SU-DHL-6 (cell line): ENCODE results near the gene CYTH4.

Experiments
- EZH2phosphoT487 ChIP-seq: fragments of 200-600 bp; sonication (generic), shearing (Covaris generic); conservative IDR thresholded peaks from 2 replicates; pipeline ENCODE4 v1.6.1; 2018; ENCODE audit warnings: mild to moderate bottlenecking, antibody characterized with exemption, low read length, moderate library complexity, mixed read lengths
- TF ChIP-seq, protein P1 (sequence below): fragments of 200-600 bp; sonication (generic); IDR thresholded peaks from one replicate; pipeline ENCODE4 v1.5.1; 2017; ENCODE audit warnings: antibody characterized with exemption, mild to moderate bottlenecking, low read length, moderate library complexity; ENCODE audit not compliant: insufficient read depth, poor library complexity, severe bottlenecking

DNA sequence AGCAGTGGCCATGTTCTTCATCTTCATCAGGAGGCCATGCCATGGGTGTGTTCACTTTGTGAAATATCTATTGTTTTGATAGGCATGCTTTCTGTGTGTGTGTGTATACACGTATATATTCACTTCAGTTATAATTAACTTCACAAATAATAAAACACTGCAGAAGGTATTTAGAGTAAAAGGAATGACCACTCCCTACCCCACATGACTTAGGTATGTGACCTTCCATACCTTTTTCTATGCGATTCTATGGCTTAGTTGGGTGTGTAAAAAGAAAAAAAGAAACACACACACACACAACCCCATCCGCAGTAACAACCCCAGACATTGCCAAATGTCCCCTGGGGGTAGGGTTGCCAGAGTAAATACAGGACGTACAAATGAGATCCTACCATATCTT, 72.0 kb downstream of the CYTH4 start:
- TF ChIP-seq, protein P1, sequence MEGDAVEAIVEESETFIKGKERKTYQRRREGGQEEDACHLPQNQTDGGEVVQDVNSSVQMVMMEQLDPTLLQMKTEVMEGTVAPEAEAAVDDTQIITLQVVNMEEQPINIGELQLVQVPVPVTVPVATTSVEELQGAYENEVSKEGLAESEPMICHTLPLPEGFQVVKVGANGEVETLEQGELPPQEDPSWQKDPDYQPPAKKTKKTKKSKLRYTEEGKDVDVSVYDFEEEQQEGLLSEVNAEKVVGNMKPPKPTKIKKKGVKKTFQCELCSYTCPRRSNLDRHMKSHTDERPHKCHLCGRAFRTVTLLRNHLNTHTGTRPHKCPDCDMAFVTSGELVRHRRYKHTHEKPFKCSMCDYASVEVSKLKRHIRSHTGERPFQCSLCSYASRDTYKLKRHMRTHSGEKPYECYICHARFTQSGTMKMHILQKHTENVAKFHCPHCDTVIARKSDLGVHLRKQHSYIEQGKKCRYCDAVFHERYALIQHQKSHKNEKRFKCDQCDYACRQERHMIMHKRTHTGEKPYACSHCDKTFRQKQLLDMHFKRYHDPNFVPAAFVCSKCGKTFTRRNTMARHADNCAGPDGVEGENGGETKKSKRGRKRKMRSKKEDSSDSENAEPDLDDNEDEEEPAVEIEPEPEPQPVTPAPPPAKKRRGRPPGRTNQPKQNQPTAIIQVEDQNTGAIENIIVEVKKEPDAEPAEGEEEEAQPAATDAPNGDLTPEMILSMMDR, result no peak
- no peak for TF ChIP-seq EZH2phosphoT487
